HG03064 (cell line): ENCODE measurements around the gene HDLBP.

ENCODE experiments used
- ATAC-seq: cut with Tn5 transposase; IDR thresholded peaks from one replicate; pipeline ENCODE4 v1.9.1; 2021; ENCODE audit warnings: low read depth; ENCODE audit not compliant: unreplicated experiment

HDLBP gene

GRCh38 chr2:241234962-241235740 is 80.3 kb downstream of the HDLBP start:
- no peak for ATAC-seq

DNA sequence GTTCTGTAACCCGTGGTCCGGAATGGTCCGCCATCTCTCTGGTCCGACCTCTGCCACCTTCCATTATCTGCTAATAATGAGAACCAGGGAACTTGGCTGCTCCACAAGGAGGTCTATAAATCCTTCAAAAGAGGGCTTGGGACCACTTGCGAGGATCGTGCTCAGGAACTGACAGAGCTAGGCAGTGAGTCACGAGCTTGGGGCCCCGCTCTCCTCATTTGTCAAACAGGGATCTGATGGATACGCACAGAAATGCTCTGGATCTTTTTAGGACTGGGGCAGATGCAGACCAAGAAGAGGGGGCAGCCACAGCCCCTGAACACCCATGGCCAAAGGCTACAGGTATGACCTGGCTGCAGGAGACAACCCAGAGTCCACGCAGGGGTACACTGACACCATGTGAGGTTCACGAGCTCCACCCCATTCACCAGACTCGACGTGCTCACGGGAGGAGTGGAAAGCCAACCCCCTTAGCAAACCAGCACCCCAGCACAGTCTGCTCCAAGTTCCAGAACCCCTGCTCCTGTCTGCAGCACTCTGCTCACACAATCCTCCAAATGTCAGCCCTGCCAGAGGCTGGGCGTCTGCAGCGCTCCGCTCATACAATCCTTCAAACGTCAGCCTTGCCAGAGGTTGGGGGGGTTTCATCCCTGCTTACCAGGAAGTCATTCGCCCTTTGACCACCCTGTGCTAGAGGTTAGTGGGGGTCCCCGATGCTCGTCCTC is 81.2 kb downstream of the HDLBP start:
- no peak for ATAC-seq

GRCh38 chr2:241232736-241233575 is 82.5 kb downstream of the HDLBP start:
- ATAC-seq = no peak

- ATAC-seq = no peak
Measured at GRCh38 chr2:241230435-241230834, 85.0 kb downstream of the HDLBP start.

DNA sequence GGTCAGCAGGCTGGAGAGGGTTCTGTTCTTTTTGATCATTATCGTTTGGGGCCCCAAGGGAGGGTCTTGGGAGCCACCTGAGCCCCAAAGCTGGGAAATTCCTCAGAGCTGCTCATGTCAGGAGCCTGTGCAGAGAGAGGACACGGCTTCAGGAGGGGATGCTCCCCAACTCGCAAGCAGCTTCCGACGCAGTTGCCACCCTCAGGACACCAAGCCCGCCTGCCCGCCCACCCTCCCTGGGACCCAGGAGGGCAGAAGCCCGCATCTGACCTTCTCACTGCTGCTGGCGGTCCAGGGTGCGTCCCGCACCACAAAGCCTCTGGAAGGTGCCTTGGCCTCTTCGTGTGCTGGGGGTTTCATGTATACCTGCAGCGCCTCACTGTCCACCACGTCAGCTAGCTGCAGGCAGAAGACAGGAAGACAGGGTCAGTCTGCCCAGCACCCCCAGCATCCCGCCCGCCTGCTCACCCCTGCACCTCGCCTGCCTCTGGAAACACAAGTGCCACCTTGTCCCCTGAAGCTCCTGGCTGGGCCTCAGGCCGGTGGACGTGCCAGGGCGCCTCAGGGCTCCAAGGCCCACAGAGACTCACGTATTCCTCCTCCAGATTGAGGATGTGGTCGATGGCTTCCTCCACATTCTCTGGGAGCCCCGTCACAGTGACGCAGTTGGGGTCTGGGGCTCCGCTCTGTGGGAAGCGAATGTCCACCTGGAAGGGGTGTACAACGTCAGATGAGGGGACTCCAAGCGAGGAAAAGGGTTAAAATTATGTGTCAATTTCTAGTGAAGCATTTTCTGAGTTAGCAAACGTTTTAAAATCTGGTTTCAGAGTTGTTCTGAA is 85.7 kb downstream of the HDLBP start:
- ATAC-seq = no peak

GRCh38 chr2:241228860-241229516 is 86.5 kb downstream of the HDLBP start:
- ATAC-seq = no peak

- no peak for ATAC-seq
Measured at GRCh38 chr2:241228081-241228859, 87.2 kb downstream of the HDLBP start.

DNA sequence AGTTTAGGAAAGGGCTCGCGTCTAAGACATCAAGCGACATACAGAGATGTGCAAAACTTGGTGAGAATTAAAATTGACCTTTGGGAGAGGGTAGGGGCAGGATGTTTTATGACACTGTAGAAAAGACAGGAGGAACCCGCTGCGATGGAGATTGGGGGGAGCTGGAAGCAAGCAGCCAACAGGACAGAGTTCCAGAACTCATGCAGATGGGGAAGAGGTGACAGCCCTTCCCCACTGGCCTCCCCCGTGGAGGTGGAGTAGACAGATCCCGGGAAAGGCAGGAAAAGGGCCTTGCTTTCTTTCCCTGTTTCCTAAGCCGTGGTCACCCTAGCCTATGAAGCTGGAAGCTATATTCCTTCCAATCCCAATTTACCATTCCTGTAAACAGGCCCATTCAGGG is 87.9 kb downstream of the HDLBP start:
- ATAC-seq = no peak

DNA sequence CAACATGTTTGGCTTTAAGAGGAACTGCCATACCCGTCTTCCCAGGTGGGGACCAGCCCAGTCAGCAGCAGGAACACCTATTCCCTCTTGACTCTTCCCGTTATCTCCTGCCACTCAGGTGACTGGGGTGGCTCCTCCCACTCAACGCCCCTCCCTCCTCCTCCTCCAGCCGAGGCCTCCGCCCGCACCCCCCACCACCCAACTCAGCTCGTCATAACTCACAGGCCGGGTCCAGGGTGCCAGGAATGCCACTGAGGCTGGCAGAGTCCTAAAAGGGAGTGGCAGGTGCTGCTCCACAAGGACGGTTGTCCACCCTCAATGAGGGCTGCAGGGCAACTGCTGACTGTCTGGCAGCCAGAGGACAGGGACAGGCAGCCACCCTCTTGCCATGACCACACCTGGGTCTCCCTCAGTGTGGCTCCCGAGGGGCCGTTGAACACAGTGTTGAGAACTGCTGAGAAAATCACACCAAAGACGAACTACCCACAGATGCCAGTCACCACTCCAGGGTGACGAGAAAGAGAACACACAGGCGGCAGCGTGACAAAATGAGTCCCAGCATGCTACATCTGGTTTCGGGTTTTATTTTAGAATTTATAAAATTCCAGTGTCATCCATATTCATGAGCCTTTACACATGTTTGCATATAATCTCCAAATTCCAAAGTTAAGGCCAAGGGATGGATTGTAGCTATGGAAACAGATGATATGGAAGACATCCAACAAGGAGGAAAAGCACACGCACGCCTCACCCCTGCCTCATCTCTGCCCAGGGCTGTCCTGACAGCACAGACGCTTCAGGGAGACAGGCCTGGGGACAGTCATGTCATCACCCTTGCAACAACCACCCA is 88.5 kb downstream of the HDLBP start:
- ATAC-seq = no peak

DNA sequence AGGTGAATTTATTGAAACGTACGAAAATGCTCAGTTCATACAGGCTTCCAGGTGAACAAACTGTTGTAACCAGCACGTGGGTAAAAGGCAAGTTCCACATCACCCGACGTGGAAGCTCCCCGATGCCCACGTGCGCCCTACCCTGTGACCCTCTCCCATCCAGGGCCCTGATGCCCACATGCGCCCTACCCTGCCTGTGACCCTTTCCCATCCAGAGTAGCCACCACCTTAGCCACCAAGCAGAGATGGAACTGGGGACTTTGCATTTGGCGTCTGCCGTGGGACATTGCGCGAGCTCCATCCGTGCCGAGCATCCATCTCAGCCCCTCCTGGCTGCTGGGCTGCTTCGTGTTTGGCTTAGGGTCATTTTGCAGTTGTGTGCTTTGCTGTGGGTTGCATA is 89.5 kb downstream of the HDLBP start:
- no peak for ATAC-seq

DNA sequence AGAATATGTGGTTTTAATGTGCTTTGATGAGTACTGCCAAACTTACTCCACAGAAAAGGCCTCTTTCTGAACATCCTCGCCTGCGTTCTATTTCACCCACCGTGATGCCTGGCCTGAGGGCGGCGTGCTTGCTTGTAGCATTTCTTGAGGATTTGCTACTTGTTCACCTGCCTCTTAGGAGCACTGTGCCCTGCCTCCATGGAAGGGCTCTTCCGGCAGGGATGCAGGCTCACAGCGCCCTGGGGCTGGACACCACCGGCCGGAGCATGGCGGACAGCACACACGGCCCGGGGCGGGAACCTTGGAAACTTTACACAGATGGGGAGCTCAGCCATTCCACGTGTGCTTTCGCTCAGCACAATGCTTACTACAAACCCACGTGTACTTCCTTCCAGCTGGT is 89.9 kb downstream of the HDLBP start:
- no peak for ATAC-seq

GRCh38 chr2:241224851-241225438 is 90.5 kb downstream of the HDLBP start:
- ATAC-seq = no peak

GRCh38 chr2:241224018-241224850 is 91.2 kb downstream of the HDLBP start:
- ATAC-seq = no peak

DNA sequence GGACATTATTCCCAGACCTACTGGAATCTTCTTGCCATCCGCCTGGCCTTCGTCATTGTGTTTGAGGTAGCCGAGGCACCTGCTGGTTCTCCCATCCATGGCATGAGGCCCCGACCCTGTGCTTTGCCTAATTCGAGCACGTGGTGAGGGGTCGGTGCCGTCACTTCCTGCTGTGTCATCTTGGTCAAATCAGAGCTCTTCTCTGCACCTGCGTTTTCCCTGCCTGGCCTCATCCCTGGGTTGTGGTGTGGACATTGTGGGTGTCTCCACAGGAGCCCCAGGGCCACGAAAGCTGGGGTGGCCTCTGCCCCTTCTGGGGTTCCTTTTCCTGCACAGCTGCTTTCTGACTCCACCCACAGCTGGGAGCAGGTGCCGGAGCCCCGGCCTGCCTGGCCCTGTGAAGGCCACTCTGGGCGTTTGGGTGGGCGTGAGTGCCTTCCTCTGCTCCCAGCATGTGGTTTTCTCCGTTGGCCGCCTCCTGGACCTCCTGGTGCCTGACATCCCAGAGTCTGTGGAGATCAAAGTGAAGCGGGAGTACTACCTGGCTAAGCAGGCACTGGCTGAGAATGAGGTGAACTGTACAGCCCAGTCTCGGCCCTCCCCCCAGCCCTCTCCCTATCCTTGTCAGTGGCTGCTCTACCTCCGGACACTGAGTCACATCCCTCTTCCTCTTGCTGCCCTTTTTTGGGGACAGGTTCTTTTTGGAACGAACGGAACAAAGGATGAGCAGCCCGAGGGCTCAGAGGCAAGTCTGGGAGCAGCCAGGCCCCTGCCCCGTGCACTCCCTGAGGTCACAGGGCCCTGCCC is 92.1 kb downstream of the HDLBP start:
- no peak for ATAC-seq

DNA sequence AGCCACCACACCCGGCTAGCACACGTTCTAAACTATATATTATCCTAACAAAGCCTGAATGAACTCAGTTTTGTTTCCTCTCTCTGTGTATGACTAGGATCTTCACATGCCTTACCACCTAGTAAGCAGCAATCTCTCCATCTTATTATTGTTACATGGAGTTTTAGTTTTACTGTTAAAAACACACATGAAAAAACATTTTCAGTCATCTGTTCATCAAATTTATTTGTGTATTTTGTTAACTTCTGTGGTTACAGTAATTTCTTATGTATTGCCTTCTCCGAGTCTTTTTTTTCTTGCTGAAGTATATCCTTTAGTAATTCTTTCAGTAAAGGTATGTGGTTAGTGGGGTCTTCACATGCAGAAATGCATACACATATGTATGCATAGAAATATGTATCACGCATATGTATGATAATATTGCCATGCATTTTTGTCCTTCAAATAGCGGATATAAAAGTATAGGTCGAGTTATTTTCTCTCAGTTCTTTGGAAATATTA is 95.6 kb downstream of the HDLBP start:
- ATAC-seq = no peak

DNA sequence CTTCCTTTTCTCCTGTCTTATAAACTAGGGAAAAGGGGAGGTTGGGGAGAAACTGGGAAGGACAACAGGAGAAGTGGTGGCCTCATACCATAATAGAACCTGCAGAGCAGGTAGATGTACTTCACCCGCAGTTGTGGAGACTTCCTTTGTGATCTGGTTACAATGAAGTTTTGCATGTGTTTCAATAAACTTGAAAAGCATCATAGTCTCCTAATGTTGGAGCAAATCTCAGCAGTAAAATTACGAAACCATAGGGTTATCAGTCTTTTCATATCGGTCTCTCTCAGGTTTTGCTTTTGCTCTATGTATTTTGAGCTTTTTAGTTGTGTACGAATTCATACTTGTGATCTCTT is 96.5 kb downstream of the HDLBP start:
- no peak for ATAC-seq
